Measurements from ENCODE around the gene TMEM53.

GRCh38 chr1:44613941-44614340 is 60.3 kb downstream of the TMEM53 start:
- TF ChIP-seq CTCF (IDR thresholded peaks at IDR 0.05) (no peak), POLR2A (IDR thresholded peaks at IDR 0.05) (no peak), EP300 (IDR thresholded peaks at IDR 0.05) (no peak)
